KMS-11 (cell line): ENCODE measurements around the gene EPHB2.

ENCODE experiments used
- H2AFZ ChIP-seq: fragments of 200-600 bp; sonication (generic); 2 replicates; pipeline ENCODE4 v1.6.1; 2016; ENCODE audit warnings: antibody characterized with exemption, mixed run types, low read depth
- H3K27ac ChIP-seq: fragments of 200-600 bp; sonication (generic); 2 replicates; pipeline ENCODE4 v1.6.1; 2016; ENCODE audit warnings: mild to moderate bottlenecking, mixed run types
- H3K27me3 ChIP-seq: fragments of 200-600 bp; sonication (generic); 2 replicates; pipeline ENCODE4 v1.6.1; 2017; ENCODE audit warnings: mild to moderate bottlenecking, low read depth, mixed run types, moderate library complexity; ENCODE audit not compliant: insufficient read depth
- H3K36me3 ChIP-seq: fragments of 200-600 bp; sonication (generic); 2 replicates; pipeline ENCODE4 v1.6.1; 2017; ENCODE audit warnings: mild to moderate bottlenecking, mixed run types; ENCODE audit not compliant: insufficient read depth
- H3K4me1 ChIP-seq: fragments of 200-600 bp; sonication (generic); 2 replicates; pipeline ENCODE4 v1.6.1; 2016; ENCODE audit warnings: mild to moderate bottlenecking, low read depth, mixed run types; ENCODE audit not compliant: poor library complexity, severe bottlenecking
- H3K4me2 ChIP-seq: fragments of 200-600 bp; sonication (generic); 2 replicates; pipeline ENCODE4 v1.7.0; 2016; ENCODE audit warnings: mild to moderate bottlenecking, mixed run types
- H3K4me3 ChIP-seq: fragments of 200-600 bp; sonication (generic); IDR thresholded peaks from 2 replicates; pipeline ENCODE4 v1.6.1; 2017; ENCODE audit warnings: low read depth, low read length, mixed read lengths; ENCODE audit not compliant: insufficient read depth
- H3K79me2 ChIP-seq: fragments of 200-600 bp; sonication (generic); 2 replicates; pipeline ENCODE4 v1.6.1; 2016; ENCODE audit warnings: low read depth, mixed run types; ENCODE audit not compliant: insufficient read depth
- H3K9ac ChIP-seq: fragments of 200-600 bp; sonication (generic); 2 replicates; pipeline ENCODE4 v1.6.1; 2016; ENCODE audit warnings: mild to moderate bottlenecking, mixed run types
- H4K20me1 ChIP-seq: fragments of 200-600 bp; sonication (generic); 2 replicates; pipeline ENCODE4 v1.6.1; 2016; ENCODE audit warnings: mild to moderate bottlenecking, mixed run types; ENCODE audit not compliant: insufficient read depth
- TF ChIP-seq, protein P1 (sequence below): fragments of 200-600 bp; sonication (generic); conservative IDR thresholded peaks from 2 replicates; pipeline ENCODE4 v1.6.1; 2017; ENCODE audit warnings: low read depth, mild to moderate bottlenecking, antibody characterized with exemption, low read length, moderate library complexity, mixed read lengths

EPHB2 gene

DNA sequence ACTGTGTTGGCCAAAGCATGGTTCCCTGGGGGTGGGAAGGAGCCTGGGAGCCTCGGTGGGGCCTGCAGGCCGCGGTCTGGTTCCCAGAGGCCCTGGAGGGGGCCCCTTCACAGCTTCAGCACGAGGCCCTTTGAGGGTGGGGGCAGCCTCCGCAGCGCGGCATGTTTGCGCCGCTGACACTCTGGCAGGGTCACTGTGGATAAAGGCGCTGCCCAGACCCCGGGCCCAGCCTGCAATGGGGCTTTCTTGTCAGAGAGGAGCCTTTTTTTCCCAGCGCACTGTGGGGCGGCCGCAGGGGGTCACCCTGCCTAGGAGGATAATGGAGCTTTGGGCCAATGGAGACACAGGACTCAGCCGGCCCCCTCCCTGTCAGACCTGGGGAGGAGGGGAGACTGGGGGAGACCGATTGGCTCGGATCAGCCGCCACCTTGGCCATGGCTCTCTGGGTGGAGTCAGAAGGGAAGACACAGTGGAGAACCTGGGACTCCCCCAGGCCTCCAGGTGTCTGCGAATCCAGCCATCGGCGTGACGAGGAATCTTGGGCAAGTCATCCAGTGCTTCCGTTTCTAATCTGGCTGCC, 26.0 kb downstream of the EPHB2 start:
- peaks cover 73% of the 10 kb centered on the region; the same call in 1 of the 2 replicates for H3K27me3 ChIP-seq
- H3K79me2 ChIP-seq, result no peaks in the 10 kb centered on the region
- no peaks in the 10 kb centered on the region for H3K36me3 ChIP-seq
- no peaks in the 10 kb centered on the region for H3K4me1 ChIP-seq
- no peak overlapping the region for H2AFZ ChIP-seq
- no peak overlapping the region for H3K4me2 ChIP-seq
- no peak overlapping the region for H3K27ac ChIP-seq
- no peaks in the 10 kb centered on the region for H4K20me1 ChIP-seq
- H3K4me3 ChIP-seq, result no peak overlapping the region
- H3K9ac ChIP-seq, result no peak overlapping the region
- TF ChIP-seq, protein P1, sequence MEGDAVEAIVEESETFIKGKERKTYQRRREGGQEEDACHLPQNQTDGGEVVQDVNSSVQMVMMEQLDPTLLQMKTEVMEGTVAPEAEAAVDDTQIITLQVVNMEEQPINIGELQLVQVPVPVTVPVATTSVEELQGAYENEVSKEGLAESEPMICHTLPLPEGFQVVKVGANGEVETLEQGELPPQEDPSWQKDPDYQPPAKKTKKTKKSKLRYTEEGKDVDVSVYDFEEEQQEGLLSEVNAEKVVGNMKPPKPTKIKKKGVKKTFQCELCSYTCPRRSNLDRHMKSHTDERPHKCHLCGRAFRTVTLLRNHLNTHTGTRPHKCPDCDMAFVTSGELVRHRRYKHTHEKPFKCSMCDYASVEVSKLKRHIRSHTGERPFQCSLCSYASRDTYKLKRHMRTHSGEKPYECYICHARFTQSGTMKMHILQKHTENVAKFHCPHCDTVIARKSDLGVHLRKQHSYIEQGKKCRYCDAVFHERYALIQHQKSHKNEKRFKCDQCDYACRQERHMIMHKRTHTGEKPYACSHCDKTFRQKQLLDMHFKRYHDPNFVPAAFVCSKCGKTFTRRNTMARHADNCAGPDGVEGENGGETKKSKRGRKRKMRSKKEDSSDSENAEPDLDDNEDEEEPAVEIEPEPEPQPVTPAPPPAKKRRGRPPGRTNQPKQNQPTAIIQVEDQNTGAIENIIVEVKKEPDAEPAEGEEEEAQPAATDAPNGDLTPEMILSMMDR, result no peak

DNA sequence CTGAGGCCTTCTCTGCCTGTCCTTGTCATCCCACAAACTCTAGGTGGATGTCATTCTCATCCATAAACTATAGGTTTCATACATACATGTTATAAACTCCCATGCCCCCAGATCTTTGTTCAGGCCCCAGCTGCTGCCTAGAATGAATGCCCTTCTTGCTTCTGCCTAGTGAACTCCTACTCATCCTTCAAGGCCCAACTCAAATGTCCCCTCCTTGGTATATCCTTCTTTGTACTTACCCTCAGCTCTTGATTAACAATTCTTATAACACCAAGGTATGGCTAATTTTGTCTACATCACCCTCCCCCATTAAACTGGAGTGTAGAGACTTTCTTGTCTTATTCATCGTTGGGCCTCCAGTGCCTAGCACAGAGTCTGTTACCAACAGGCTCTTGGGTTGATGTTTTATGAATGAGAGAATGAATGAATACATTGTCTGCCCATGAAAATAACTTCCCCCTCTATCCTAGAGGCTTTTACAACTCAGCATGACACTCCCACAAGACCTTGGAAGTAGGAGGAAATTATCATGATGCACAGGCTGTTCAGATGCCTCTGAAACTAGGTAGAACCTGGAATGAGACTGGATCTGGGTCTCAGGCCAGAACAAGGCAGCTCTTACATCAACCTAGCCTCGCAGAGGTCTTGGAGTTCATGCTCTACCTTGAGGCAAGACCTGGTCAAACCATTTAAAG, 26.9 kb downstream of the EPHB2 start:
- peaks cover 70% of the 10 kb centered on the region; the same call in 1 of the 2 replicates for H3K27me3 ChIP-seq
- no peaks in the 10 kb centered on the region for H3K79me2 ChIP-seq
- H3K4me3 ChIP-seq, result no peak overlapping the region
- no peak overlapping the region for H3K27ac ChIP-seq
- H3K9ac ChIP-seq, result no peak overlapping the region
- no peak overlapping the region for H2AFZ ChIP-seq
- H3K36me3 ChIP-seq, result no peaks in the 10 kb centered on the region
- H4K20me1 ChIP-seq, result no peaks in the 10 kb centered on the region
- H3K4me1 ChIP-seq, result no peaks in the 10 kb centered on the region
- TF ChIP-seq, protein P1, result no peak
- H3K4me2 ChIP-seq, result no peak overlapping the region

DNA sequence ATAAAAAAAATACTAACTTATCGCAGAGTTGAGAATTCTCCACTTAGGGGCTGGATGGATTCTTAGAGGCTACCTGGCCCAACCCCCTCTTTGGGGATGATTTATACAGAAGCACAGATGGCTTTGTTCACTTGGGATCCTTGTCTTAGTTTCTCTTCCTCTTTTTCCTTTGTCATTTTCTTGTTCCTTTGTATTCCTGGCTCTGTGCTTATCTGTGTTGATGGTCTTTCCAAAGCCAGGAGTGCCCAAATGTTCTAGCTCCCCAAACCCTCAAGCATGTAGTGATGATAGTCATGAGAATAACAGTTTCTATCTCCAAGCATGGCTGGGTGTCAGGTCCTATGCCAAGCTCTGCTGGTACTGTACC, 27.4 kb downstream of the EPHB2 start:
- Histone ChIP-seq H3K4me3 (no peak overlapping the region), H3K4me1 (no peaks in the 10 kb centered on the region), H2AFZ (no peak overlapping the region), H3K27ac (no peak overlapping the region), H3K79me2 (no peaks in the 10 kb centered on the region), H4K20me1 (no peaks in the 10 kb centered on the region), H3K4me2 (no peak overlapping the region), H3K27me3 (peaks cover 68% of the 10 kb centered on the region; the same call in 1 of the 2 replicates), H3K36me3 (no peaks in the 10 kb centered on the region), H3K9ac (no peak overlapping the region)
- TF ChIP-seq, protein P1, result no peak

DNA sequence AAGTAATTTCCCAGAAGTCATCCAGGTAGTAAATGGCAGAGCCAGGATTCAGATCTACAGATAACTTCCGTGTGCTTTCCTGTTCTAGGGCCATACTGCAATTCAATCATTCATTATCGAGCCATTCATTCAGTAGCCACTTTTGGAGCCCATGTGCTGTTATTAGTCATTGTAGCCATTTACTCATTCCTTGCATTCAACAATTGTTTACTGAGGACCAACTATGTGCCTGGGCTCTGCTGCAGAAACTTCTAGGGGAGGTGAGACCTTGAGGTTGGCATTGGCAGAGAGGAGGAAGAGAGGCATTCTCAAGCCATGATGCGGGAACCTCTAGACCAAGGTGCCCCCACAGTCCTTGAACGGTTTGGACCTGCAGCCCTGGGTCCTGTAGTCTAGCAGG, 27.9 kb downstream of the EPHB2 start:
- Histone ChIP-seq H3K27me3 (peaks cover 67% of the 10 kb centered on the region; the same call in 1 of the 2 replicates), H3K79me2 (no peaks in the 10 kb centered on the region), H3K27ac (no peak overlapping the region), H3K9ac (no peak overlapping the region), H4K20me1 (no peaks in the 10 kb centered on the region), H2AFZ (no peak overlapping the region), H3K4me1 (no peaks in the 10 kb centered on the region), H3K4me2 (no peak overlapping the region), H3K4me3 (no peak overlapping the region), H3K36me3 (no peaks in the 10 kb centered on the region)
- TF ChIP-seq, protein P1, result no peak
